ENCODE measurements around the gene HEPACAM2.

Gene HEPACAM2

DNA sequence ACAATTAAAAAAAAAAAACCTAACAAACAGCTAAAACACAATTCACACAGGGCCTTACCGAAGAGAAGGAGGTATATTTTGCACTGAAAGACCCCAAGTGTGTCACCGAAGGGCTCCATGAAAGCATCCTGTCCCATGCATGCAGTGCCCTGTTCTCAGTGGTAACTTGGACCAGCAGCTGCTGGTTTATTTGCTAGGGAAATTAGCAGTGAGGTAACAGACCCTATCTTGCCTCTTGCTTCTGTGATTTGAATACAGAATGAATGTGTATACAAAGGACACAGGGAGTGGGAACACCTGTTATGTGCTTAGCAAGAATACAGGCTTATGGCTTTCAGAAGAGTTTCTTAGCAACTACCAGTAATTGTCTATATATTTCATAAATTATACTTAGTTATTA is at the start of gene HEPACAM2:
TSS of gene HEPACAM2 (minus strand) at position 160 of the 400 bp plus-strand sequence.
- peak; percentile 92 for DNase-seq

GRCh38 chr7:93265220-93265619 is 39.0 kb upstream of the HEPACAM2 start:
- no peak for DNase-seq

DNA sequence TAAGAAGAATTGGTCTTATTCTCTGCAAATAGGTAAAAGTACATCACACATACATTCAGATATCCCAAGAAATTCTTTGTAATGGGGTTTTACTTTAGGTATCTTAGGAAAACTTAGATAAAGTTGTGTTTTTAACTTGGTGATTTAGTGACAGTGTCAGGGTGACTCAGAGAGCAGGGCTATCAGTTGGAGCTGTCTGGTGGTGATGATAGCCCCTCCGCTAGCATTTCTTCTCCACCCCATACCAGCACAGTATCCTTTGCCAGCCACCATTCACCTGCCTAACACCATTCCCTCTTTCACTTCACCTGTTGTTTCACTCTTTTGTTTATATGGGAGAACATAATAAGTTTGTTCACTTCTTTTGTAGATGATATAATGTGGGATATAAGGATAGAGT is 36.3 kb upstream of the HEPACAM2 start:
- DNase-seq, result no peak

- no peak for DNase-seq
These were observed 32.4 kb upstream of the HEPACAM2 start for GRCh38 chr7:93258661-93259060.

DNA sequence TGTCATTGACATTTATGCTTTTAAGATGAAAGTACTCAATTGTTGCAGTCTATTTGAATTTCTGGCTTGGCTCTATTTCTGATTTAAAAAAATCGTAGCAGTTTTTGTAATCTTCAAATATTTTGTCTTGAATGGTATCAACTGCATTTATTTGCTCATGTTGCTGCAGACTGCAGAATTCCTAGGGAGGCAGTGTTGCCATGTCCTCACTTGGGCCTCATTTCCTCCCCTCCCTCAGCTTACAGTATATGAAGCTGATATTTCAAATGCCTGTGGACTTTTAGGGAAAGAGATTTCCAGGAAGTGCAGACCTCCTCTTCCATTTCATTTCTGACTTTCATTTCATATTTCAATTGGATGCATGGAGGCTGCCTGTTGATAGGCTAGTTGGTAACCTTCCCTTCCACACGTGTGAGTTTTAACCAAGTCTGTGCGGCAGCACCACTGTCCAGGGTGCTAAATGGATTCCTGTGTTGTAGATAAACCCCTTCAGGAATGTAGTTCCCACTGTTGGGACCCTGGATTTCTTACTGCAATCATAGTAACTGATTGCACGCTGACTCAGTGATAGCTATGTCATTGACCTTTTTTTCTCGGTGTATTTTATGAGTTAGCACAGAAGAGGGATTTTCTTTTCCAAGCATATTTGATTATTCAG is 23.4 kb upstream of the HEPACAM2 start:
- no peak for DNase-seq

- DNase-seq, result no peak
These were observed 19.5 kb upstream of the HEPACAM2 start for GRCh38 chr7:93245525-93246432.

DNA sequence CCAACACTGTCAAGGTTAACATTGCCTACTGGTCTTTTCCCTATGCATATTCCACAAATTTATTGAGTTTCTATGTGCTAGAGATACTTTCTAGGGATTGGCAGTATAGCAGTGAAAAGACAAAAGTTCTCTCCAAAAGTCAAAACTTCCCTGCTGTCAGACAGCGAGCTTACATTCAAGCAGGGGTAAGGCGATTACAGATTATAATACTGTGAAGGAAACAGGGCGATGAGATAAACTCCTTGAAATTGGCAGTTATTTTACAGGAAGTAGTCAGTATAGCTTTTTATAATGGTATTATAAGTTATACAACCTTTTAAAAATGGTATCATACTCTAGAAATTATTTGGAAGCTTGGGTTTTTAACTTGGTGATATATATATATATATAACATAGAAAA is 15.8 kb upstream of the HEPACAM2 start:
- no peak for DNase-seq

DNA sequence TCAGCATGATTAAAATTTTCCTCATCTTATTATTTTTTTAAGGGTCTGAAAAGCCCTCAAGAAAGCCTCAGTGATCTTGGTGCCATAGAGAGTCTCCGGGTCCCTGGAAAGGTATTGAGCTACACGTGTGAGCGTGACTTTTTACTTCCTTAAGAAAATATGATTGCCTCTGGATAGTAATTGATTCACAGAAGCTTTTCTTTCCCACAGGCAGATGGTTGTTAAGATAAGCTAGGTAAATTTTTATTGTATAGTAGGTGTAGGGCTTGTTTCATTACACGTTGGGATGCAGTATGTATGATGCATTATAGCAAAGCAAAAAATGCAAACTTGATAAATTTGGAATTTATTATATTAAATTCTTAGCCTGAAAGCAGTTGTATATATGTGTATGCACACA is 13.6 kb upstream of the HEPACAM2 start:
- no peak for DNase-seq

GRCh38 chr7:93238748-93239147 is 12.5 kb upstream of the HEPACAM2 start:
- no peak for DNase-seq

- DNase-seq, result no peak
These were observed 11.9 kb upstream of the HEPACAM2 start for GRCh38 chr7:93238131-93238530.

DNA sequence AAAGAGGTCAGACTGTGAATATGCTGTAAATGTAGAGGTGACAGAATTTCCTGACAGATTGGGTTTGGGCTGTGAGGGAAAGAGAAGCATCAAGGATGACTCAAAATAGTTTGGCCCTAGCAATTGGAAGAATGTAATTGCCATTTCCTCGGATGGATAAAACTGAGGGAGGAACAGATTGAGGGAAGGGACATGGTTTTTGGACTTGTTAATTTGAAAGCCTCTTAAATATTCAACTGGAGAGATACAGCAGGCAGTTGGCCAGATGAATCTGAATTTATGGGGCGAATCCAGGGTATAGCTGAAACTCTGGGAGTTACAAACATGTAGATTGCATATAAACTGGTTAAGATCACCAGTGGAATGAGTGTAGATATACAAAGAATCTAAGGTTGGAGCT is 9.3 kb upstream of the HEPACAM2 start:
- DNase-seq, result no peak

- no peak for DNase-seq
These were observed 6.4 kb upstream of the HEPACAM2 start for GRCh38 chr7:93232673-93233018.

GRCh38 chr7:93231799-93232672 is 5.8 kb upstream of the HEPACAM2 start, which contains the start of gene VPS50:
TSS of gene VPS50 (plus strand) at chr7:93232366. CDS start at chr7:93232468, 102 bp downstream.
- DNase-seq, result peak; percentile 97

DNA sequence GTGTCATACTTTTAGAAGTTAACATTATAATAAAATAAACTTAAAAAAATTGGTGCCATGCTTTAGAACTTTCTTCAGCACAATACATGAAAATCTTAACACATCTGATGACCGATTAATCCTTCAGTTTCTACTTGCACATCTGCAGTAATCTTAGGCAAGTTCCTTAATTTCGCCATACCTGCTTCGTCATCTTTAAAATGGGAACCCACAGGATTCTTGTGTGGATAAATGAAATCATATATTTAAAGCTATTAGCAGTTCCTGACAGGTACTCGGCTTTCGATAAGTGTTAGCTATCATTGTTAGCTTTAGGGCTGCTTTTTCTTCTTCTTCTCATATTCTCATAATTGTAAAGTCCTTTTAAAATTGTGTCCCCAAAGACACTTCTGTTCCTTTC is 5.0 kb upstream of the HEPACAM2 start:
- no peak for DNase-seq

DNA sequence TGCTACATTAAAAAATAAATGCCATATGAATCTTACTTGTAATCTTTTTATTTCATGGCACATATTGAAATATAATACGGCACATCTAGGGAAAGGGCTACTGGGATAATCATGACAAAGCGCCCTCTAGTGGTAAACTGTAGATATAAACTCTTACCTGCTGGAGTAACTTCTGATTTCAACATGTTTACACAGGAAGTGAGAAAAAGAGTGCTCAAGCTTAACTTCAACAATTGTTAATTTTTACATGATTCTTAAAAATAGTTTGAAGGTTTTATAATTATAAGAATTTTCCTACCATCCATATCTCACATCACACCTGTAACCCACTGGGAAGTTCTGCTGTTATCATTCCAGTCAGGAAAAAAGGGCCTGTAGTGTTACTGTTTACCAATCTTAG is 2.0 kb upstream of the HEPACAM2 start:
- peak; percentile 61 for DNase-seq

DNA sequence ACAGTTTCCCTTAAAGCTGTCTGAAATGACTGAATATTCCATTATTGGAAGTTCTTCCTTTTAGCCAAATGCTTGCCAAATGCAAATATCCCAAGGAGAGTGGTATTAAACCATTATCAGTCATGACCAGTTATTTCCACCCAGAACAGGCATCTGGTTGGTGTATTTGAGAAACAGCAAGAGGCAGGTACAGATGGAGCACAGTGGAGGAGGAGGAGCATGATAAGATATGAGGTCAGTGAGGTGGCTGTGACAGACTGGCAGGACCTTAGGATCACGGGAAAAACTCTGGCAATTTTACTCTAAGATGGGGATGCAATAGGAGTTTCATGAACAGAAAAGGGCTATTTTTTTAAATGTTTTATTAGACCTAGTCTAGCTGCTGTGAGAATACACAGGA is 6.4 kb downstream of the HEPACAM2 start:
- DNase-seq, result no peak

- DNase-seq, result no peak
These were observed 7.1 kb downstream of the HEPACAM2 start for GRCh38 chr7:93218997-93219827.

DNA sequence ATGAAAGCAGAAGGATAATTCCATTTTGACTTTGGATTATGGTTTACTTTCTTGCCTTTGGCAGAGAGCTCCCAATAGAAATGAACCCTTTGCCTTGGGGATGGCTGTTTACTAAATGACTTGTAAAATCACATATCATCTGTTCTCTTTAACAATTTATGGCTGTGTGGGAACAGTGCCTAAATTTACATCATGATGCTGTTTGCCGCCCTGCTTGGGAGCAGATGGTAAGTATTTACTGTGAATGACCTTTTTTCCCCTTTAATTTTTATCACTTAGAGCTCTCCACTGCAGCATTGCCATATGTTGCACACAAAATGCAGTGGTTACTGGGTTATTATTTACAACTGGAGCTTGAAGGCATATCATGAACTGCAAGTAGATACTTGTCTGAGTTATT is 13.4 kb downstream of the HEPACAM2 start:
- DNase-seq, result peak; percentile 86

GRCh38 chr7:93211228-93211818 is 14.9 kb downstream of the HEPACAM2 start:
- no peak for DNase-seq

DNA sequence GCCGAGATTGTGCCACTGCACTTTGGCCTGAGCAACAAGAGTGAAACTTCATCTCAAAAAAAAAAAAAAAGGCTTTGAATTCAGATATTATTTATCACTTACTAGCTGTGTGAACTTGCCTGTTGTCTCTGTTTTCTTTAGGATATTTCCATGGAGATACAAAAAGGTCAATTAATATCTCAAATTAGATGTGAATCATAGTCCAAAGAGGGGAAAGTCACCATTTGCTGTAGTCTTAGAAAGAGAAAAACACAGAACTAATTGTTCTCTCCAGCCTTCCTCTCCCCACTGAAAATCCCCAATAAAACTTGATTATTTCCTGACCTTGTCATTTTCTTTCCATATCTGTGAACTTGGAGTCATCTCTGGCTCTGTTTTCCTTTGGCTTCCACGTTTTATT is 21.2 kb downstream of the HEPACAM2 start:
- DNase-seq, result no peak

DNA sequence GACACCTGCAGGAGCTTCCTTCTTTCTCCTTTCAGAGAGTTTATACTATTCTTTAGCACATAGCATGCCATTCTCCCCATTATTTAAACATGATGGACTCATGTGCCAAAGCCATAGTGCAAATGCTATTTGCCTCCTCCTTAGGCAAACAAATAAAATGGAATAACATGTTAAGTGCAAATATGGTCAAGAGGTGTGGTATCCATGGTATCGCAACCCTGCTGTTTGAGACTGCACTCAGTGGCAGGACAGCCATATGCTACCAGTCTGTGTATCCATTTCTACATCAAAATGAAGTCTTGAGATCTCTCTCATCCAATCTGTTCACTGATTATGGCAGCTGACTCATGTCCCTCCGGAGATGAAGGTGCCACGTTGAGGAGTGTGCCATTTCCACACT is 22.8 kb downstream of the HEPACAM2 start:
- DNase-seq, result peak; percentile 98

Measured in DMS153 (cell line).